HG03196 (cell line): Measurements from ENCODE around the gene TRIM29.
"Not testable (repeated sequence)": the region's sequence is repeated elsewhere in the genome, so short reads cannot be mapped to it uniquely, and the experiment has no call there.

Source experiments
- ATAC-seq: cut with Tn5 transposase; IDR thresholded peaks from one replicate; pipeline ENCODE4 v1.9.1; 2021; ENCODE audit not compliant: unreplicated experiment

Gene TRIM29, protein sequence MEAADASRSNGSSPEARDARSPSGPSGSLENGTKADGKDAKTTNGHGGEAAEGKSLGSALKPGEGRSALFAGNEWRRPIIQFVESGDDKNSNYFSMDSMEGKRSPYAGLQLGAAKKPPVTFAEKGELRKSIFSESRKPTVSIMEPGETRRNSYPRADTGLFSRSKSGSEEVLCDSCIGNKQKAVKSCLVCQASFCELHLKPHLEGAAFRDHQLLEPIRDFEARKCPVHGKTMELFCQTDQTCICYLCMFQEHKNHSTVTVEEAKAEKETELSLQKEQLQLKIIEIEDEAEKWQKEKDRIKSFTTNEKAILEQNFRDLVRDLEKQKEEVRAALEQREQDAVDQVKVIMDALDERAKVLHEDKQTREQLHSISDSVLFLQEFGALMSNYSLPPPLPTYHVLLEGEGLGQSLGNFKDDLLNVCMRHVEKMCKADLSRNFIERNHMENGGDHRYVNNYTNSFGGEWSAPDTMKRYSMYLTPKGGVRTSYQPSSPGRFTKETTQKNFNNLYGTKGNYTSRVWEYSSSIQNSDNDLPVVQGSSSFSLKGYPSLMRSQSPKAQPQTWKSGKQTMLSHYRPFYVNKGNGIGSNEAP

DNA sequence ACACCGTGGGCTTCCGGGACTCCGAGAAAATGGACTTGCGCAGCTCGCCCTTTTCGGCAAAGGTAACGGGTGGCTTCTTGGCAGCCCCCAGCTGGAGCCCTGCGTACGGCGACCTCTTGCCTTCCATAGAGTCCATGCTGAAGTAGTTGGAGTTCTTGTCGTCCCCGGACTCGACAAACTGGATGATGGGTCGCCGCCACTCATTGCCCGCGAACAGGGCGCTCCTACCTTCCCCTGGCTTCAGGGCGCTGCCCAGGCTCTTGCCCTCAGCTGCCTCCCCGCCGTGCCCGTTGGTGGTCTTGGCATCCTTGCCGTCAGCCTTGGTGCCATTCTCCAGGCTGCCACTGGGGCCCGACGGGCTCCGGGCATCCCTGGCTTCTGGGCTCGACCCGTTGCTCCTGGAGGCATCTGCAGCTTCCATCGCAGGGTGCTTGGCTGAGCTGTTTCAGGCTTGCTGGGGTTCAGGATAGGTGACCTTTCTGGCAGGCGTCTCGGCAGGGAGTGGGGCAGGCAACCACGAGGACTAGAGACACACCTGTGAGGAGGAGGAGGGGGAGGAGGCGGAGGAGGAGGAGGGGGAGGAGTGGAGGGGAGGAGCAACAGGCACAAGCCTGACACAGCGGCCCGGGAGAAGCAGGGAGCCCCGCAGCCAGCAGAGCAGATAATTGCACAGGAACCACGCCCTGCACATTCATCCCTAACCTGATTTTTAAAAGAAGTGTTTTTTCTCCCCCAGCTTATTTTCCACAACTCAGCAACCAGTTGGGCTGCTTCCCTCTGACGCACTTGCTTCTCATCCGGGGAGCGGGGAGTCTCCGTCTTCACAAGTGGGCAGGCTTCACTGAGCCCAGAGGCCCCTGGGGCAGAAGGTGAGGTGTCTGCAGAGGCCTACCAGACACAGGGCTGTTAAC is at the start of gene TRIM29:
Gene TRIM29, minus strand, starts transcription at position 503 of the 911 bp plus-strand sequence. Its CDS starts 82 bp downstream, at position 421.
- ATAC-seq = no peak

GRCh38 chr11:120186774-120187591 is 49.1 kb upstream of the TRIM29 start:
- peak; percentile 55 for ATAC-seq

GRCh38 chr11:120186456-120186773 is 48.5 kb upstream of the TRIM29 start:
- ATAC-seq = no peak

DNA sequence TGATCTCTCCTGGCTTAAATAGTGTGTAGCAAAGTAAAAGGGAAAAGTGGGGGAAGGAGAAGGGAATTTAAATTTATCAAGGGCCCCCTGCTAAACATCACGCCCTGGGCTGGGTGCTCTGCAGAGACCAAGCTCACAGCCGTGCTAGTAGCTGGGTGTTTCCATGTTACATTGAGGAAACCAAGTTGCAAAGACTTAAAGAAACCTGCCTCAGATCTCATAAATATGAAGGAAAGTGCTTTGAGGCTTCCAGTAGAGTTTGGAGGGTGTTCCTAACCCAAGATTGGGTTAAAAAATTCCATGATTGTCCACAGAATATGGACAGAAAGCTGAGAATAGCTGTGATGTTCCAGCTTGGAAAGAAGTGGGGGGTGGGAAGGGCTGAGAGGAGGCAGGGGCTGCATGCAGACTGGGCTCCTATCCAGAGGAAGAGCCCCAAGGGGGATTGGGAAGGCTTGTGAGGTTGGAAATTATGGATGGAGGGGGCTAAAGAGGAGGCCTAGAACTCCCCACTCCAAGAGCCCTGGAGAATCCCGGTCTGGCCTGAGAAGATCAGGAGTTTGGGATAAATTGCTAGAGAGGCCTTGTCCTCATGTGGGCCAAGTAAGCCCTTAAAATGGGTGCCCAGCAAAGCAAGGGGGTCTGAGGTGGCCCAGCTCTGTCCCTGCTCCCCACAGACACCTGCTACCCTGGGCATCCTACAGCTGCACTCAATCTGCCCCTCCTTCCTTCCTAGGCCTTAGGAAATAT is 48.0 kb upstream of the TRIM29 start:
- ATAC-seq = no peak

DNA sequence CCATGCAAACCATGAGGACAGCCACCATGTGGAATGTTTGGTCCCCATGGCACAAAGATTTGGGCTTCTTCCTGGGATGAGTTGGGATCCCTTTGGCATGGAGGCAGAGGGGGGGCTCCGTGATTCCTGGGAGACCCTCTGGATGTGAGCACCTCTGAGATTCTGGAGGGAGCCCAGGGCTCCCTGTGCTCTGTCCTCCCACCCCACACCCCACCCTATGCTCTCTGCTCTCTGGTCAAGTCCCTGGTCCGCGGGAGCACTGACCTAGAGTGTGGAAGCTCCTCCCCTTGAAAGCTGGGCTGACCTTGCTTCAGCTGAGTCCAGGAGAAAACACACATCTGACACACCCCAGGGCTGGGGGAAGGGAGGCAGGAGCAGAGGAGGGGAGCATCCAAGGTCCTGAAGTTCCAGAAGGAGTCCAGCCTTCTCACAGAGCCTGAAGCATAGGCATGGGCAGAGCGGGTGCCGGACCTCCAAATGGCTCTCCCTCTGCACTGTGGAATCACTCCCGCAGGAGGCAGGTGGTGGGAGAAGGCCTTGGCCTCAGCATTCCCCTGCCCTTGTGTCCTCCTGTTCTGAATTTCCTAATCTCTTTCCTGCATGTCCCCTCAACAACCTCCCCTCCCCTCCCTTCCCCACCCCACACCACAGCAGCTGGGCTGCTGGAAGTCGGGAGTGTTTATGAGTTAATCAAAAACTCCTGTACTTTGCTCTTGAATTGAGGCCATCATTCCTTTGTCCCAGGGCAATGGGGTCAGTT is 47.2 kb upstream of the TRIM29 start:
- ATAC-seq = no peak

DNA sequence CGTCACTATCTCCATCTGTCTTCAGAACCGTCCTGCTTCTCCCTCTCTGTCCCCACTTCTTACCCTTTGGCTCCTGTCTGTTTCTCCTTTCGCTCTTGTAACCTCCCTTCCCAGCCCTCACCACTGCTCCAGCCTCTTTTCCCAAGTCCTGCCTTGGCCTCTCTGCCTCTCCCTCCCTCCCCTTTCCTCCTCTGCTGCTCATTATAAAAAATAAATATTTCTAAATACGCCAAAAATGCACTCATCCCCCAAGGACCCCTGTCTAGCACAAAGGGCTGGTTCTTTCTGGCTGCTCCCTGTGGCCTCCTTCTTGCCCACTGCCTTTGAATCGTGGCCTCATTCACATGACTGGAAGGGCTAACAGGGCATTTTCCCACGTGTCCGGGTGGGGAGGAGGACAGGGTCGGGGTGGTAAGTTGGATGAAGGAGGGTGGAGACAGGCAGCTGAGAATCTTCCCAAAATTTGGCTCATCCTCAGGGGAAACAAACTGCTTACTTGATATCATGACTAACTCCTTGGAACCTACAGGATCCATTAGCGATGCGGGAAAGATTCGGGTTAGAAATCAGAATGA is 46.5 kb upstream of the TRIM29 start:
- ATAC-seq = no peak

- no peak for ATAC-seq
Measured at GRCh38 chr11:120183701-120184141, 45.8 kb upstream of the TRIM29 start.

GRCh38 chr11:120182790-120183491 is 45.0 kb upstream of the TRIM29 start:
- ATAC-seq = no peak

- ATAC-seq = no peak
Measured at GRCh38 chr11:120182372-120182771, 44.5 kb upstream of the TRIM29 start.

DNA sequence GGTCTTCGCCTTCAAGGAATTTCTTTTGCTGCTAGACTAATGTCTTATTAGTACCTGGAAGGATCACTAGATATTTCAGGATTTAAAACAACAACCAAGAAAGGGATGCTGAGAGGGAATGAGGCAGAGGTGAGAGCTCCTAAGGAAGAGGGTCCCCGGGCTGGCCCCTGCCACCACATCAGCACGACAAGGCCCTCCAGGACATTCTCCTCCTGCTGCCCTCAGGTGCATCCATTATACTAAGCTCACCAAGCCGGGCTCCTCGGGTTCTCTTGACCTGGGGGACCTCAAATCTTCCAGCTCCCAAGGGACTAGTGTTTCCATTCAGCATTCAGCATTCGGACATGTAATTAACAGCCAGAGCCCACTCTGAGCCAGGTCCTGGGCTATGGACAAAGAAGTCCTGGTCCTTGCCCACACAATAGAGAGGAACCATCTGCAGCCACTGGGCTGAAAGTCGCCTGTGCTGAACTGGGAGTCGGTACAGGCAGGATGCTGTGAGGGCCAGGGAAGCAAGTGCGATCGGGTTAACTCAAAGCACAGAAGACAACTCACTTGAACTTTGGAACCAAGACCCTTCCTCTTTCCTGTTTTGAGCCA is 43.6 kb upstream of the TRIM29 start:
- ATAC-seq = no peak

GRCh38 chr11:120180551-120181232 is 42.8 kb upstream of the TRIM29 start:
- ATAC-seq = no peak

GRCh38 chr11:120180063-120180462 is 42.1 kb upstream of the TRIM29 start:
- not testable (repeated sequence) for ATAC-seq

DNA sequence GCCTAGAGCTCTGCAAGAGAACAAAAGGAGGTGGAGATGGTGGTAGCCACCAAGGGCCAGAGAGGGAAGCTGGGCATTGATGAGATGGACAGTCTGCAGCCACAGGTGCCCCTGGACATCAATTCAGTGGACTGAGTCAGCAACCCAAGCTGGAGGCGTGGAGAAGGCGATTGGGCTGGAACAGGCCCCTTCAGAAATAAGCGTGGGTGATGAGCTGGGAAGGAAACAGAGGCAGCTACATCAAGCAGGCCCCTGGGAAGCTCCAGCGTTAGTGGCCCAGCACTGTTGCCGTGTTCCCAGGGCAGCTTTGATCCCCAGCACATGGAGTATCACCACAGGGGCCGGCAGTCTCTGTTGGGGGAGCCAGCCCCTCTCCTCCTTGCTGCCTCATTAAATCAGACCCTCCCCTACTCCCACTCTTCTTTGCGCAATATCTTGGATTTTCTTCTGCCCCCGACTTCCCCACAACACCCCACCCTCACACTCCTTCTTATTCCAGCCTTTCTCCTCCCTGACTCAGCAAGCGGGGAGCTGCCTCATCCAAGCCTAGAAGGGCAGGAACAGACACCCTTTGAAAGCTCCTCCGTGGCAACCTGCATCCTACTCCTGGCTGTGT is 41.3 kb upstream of the TRIM29 start:
- ATAC-seq = no peak

- no peak for ATAC-seq
Measured at GRCh38 chr11:120178561-120179056, 40.7 kb upstream of the TRIM29 start.

DNA sequence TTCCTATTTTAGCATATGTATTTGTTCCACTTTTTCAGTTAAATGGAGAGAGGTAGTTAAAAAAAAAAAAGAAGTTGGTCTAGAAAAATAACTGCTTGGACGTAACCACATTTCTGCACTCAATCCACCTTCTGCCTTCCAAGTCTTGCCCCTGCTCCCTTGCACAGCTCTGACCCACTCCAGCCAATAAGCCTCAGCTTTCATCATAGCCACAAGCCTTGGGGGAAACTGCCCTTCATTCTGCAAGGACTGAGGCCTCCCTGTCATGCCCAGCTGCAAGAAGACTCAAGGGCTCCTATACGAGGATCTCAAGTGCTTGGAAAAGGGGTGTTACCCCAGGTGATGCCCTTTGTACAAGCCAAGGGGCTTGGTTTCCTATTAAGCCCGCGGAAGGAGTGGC is 37.0 kb upstream of the TRIM29 start:
- no peak for ATAC-seq

- ATAC-seq = no peak
Measured at GRCh38 chr11:120173807-120174206, 35.9 kb upstream of the TRIM29 start.
